NCI-H345 treated with DMSO at 0.1 percent for 48 hours (cell line): ENCODE measurements around the gene GALNT4.

Source experiments
- DNase-seq: peaks from one replicate; lab custom pipeline; 2025; ENCODE audit not compliant: unreplicated experiment; lab: John Stamatoyannopoulos, UW

GALNT4 gene

DNA sequence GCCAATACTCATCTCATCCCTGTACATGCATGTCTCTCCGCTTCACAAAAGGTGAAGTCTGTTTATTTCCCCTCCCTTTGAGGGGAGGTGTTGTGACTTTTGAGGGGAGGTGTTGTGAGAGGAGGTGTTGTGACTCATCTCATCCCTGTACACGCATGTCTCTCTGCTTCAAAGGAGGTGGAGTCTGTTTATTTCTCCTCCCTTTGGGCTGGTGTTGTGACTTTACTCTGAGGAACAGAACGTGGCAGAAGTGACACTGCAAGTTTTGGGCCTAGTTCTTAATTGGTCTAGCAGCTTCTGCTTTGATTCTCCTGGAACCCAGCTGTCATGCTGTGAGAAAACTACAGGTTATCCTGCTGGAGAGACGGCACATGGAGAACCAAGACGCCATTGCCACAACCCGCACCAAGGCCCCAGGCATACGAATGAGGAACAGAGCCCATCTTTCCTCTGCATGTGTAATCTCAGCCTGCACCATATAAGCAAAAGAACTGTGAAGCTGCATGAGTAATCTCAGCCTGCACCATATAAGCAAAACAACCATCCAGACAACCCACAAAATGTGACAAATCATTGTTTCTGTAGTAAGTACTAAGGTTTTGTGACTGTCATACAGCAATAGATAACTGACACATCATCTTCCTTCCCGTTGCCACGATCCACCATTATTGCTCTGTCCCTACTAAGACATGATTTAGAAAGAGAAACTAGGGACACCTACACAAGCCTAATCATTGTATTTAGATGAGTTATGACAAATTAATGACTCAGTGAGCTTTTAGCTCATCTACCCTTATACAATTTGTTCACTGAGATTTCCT, 30.0 kb downstream of the GALNT4 start:
- DNase-seq, result no peak

DNA sequence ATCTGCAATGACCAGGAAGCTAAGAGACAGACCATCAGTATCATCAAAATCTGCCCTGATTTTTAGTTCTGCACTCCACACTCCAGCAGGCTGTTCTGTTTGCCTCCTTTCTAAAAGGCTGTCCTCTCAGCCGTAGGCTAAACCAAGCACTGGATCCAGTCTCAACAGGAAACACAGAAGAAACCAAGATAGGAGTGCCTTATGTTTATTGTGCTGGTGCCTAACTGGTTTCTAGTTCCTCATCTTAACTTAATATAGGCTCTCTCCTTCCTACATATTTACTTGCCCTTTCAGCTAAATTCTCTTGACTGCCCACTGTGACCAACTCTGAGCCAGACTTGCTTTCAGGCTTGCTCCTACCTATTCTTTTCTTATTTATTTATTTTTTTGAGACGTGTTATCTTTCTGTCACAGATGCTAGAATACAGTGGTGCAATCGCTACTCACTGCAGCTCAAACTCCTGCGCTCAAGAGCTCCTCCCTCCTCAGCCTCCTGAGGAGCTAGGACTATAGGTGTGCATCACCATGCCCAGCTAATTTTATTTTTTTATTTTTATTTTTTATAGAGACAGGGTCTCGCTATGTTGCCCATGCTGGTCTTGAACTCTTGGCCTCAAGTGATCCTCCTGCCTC, 30.8 kb downstream of the GALNT4 start:
- DNase-seq, result no peak

DNA sequence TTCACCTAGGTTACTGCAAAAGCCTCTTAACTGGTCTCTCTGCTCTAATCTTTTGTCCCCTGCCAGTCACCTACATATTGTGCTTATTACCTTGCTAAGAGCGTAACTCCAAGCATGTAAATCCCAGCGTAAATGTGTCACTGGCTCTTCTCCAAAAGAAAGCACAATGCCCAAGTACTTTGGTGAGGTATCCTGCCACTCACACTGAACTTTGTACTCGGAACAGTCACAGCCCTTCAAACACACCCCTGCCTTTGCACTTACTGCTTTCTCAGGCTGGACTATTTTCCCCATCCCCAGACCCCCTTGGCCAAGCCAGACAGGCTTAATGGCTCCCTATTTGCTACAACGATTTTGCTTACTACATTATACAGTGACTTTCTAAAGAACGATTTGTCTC, 31.7 kb downstream of the GALNT4 start:
- no peak for DNase-seq

DNA sequence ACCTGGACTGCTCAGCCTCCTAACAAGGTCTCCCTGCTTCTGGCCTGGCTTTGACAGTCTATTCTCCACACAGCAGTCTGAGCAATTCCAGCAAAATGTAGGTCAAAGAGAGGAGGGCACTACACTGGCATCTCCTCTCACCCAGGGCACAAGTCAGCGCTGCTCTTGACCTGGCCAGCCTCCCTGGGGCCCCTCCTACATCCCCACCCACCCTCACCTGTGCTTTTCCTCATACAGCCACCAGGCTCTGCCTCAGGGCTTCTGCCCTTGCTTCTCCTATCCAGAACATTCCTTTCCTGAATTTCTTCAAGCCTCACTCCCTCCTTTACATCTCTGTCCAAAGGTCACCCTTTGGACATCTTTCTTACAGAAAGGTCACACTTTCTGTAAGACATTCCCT, 33.7 kb downstream of the GALNT4 start:
- DNase-seq, result no peak

DNA sequence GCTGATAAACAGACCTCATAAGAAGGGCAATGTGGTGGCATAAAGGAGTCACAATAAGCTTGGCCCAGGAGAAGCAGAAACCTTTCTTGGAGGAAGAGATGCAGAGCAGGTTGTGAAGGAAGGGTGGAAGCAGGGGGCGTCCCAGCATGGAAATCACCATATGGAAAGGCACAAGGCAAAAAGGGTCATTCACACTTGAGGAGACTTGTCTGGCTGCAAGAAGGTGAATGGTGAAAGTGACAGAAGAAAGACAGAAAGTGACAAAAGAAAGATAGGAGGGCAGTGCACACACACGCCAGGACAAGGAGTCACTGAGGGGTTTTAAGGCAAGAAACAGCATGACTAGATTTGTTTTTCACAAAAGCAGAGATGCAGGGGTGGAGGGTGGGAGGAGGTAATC, 38.3 kb downstream of the GALNT4 start:
- DNase-seq, result no peak

DNA sequence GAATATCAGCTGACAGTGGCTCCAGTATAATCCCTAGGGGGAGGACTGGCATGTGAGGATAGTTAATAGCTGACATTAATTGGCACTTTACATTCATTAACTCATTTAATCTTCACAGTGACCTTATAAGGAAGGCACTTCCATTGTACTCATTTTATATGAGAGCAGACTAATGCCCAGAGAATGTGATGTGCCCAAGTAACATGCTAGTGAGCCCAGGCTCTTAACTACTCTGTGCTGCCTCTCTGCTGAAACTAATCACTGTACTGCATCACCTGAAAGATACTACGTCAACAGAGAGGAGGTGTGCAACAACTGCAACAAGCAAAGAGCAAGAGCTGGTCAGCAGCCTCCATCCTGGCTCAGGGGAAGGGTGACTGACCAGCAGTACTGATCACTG, 40.1 kb downstream of the GALNT4 start:
- DNase-seq, result no peak

DNA sequence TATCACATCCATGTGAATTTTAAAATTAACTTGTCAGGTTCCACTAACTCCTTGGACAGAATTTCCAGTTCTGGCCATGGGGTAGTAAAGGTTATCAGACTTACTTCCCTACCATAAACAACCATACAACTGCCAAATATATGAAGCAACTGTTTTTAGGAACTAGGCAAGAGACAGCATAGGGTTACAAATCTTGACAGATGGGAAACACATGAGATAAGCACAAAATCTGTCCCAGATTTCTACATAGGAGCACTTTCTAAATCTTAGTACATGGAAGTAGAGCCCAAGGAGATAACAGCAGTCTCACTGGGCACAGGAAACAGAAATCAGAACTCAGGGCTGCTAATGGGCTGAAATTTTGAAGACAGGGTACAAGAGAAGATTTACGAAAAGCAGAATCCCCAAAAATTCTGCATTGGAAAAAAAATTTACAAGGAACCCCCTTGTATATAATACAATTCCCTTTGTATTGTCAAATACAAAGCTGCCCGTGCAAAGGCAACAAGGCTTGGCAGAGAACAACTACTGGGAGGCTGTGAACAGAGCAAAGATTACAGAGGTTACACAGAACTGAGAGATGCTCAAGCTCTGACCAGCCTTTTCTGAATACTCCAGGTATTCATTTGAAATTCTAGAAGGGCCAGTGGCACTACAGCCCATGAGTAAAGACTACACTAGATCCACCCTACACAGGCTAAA, 43.2 kb downstream of the GALNT4 start:
- DNase-seq, result no peak

DNA sequence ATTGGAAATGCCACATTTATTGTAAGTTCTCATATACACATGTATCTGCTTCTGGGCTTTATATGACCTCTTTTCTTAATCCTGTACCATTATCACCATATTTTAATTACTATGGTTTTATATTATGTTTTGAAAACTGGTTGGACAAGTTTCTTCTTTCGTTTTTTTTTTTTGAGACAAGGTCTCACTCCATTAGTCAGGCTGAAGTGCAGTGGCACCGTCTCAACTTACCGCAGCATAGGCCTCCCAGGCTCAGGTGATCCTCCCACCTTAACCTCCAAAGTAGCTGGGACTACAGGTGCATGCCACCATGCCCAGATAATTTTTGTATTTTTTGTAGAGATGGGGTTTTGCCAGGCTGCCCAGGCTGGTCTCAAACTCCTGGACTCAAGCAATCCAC, 44.6 kb downstream of the GALNT4 start:
- DNase-seq, result no peak

DNA sequence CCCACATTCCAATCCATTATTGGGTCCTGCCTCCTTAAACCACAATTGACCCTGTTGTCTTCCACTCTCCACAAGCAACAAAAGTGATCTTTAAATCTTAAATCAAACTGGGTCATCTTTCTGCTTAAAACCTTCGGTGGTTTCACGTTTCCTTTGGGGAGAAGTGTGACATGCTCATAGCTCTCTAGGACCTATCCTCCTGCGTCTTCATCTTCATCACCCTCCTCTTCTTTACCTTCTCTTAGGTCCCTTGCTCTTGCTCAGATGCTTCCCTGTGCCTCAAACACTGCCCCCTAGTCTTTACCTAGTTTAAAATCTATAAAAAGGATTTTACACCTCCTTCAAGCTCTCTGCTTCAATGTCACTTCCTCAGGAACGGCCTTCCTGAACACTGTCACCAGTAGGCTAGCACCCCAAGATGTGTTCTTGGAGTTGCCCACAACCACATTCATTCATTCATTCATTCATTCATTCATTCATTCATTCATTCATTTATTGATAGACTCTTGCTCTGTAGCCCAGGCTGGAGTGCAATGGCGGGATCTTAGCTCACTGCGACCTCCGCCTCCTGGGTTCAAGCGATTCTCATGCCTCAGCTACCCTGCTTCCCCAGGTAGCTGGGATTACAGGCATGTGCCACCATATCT, 46.8 kb downstream of the GALNT4 start:
- DNase-seq, result no peak

DNA sequence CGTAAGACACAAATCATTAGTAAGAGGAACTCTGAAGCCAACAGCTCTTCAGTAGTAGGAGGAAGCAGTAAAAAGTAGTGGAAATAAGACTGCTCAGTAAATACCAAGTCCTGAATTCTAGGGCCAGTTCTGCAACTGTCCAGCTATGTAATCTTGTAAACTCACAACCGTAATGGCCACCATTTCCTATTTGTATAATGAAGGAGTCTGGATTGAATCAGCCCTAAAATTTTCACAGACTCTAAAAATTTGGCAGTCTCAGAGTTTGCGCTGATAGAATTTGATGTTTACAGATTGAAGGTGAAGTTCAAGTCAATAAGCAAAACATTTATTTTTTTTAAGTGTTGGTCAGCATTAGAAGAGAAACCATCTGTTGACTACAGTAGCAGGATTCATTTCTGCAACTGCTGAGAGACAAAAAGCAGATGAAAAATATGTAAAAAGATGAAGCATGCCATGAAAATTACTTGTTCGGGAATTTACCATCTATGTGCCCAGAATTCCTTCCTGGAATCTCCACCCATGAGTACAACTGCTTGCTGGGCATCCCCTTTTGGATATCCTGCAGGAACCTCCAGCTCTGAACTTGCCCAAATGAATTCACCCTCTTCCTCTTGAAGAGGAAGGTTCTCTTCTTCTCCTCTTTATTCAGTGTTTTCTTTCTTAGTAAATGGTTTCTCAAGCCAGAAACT, 47.5 kb downstream of the GALNT4 start:
- DNase-seq, result no peak

DNA sequence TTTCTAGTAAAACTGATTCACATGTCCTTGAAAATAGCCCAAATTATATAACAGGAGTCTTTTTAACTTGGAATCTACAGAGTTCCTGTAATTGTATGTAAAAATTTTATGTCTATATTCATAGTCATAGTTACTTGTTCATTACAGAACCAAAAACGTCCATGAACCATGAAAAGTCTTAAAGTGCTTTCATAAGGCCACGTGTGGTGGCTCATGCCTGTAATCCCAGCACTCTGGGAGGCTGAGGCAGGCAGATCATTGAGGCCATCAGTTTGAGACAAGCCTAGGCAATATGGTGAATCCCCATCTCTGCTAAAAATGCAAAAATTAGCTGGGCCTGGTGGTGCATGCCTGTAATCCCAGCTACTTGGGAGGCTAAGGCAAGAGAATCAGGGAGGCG, 48.4 kb downstream of the GALNT4 start:
- DNase-seq, result no peak

DNA sequence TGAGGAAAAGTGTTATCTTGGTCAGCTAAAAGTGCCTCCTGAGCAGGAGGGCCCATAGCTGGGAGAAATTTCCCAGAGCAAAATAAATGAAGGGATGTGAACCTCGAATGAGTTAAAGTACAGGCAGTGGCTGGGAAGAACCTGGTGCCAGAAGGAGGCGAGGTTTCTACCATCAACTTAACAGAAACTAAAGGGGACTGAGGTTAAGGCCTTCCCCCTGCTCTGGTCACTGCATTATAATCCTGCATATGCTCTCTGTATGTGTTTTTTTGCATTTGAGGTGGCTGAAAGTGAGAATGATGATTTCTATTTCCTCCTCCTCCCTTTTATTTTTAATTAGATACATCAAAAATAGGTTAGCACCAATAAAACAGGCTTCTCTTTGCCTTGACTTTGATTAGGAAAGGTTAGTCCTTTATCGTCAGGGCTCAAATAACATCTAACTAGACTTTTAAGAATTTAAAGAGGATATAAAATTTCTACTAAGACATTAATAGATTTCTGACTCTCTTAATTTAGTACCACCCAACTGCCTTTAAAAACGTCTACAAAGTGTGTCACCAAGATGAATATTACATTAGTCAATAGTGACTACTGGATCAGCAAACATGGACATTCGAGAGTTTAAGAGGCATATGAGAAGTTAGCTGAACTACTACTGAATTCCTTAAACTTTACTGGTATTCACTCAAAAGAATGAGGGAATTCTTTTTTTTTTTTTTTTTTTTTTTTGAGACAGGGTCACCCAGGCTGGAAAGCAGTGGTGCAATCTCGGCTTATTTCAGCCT, 49.2 kb downstream of the GALNT4 start:
- no peak for DNase-seq

DNA sequence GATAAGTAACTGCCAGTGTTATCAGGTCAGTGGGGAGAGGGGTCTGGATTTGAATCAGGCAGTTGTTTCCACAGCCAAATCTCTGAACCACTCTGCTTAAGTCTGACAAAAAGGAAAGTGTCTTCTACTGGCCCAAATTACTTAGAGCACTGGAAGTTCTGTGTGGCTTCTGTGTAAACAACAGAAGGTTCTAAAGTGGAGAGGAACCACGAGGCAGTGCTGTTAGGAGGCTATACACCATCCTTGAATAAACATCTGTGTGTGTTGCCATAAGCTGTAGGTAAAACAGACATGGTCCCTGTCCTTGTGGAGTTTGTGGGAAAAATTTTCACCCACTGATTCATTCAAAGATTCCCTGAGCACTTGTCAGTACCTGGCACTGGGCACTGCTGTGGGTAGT, 50.0 kb downstream of the GALNT4 start:
- no peak for DNase-seq
